Endothelial cell of umbilical vein (primary cell): ENCODE measurements around the gene PDE4B. TPM values are rescaled to one million over a fixed set of nuclear protein-coding genes. Genes with fewer than 3 reads are reported as not detected.

ENCODE experiments used
- BruUV-seq: library from RNA; stranded (reverse); fragments of 400-500 nt; replicated peaks from 2 replicates; lab custom pipeline; 2021; lab: Mats Ljungman, UMichigan
- CTCF ChIA-PET: fragments of 300-600, 350-600 bp; sonication (Branson Sonifier 250); formaldehyde crosslinking; loops from one replicate; lab custom pipeline; 2021; ENCODE audit warnings: antibody characterized with exemption, inconsistent platforms; lab: Charles Lee
- POLR2A ChIA-PET: fragments of 300-600, 350-600 bp; sonication (Branson Sonifier 250); formaldehyde crosslinking; loops from one replicate; lab custom pipeline; 2021; ENCODE audit warnings: antibody characterized with exemption, inconsistent platforms; lab: Charles Lee
- DNase-seq: peaks from one replicate; pipeline ENCODE4 v3.0.0-alpha.2; 2011; ENCODE audit warnings: low read depth, low spot score
- FAIRE-seq: peaks from 2 replicates; lab custom pipeline; 2011; peaks lifted over from hg19 to GRCh38; lab: Jason Lieb, UNC
- H2AFZ ChIP-seq: 2 replicates; pipeline ENCODE4 v1.6.0; 2012; ENCODE audit warnings: low read depth, low read length, control low read depth, inconsistent platforms
- H3K27ac ChIP-seq: 2 replicates; pipeline ENCODE4 v1.5.1; 2011; ENCODE audit warnings: low read depth, mild to moderate bottlenecking, control low read depth, low read length, moderate library complexity; ENCODE audit not compliant: insufficient read depth
- H3K27me3 ChIP-seq, 2 experiments: 2 replicates each; pipeline versions ENCODE4 v1.6.0 to v1.6.1; 2011; ENCODE audit warnings: low read length in 2 of 2, mixed read lengths in 1 of 2; ENCODE audit not compliant: control insufficient read depth in 2 of 2, insufficient read depth in 2 of 2
- H3K36me3 ChIP-seq, 2 experiments: 2 replicates in 1 of 2; 3 replicates in 1 of 2; pipeline ENCODE4 v1.5.1; 2011; ENCODE audit warnings: low read length in 2 of 2, mild to moderate bottlenecking in 1 of 2, moderate library complexity in 1 of 2; ENCODE audit not compliant: control insufficient read depth in 2 of 2, insufficient read depth in 2 of 2; ENCODE audit errors: extremely low read depth in 1 of 2
- H3K4me1 ChIP-seq: 3 replicates; pipeline ENCODE4 v1.5.1; 2011; ENCODE audit warnings: mild to moderate bottlenecking, low read length; ENCODE audit not compliant: control insufficient read depth, insufficient read depth; ENCODE audit errors: extremely low read depth
- H3K4me2 ChIP-seq: 2 replicates; pipeline ENCODE4 v1.6.1; 2011; ENCODE audit warnings: low read length, control low read depth, mixed read lengths; ENCODE audit not compliant: insufficient read depth
- H3K4me3 ChIP-seq, 3 experiments: fragments of 200-600 bp in 1 of 3; sonication (generic), shearing (Covaris generic) in 1 of 3; replicated peaks in 1 of 3; 2 replicates each; pipeline ENCODE4 v1.5.1; 2011 to 2016; ENCODE audit warnings: control low read depth in 3 of 3, low read length in 3 of 3, mild to moderate bottlenecking in 2 of 3, inconsistent platforms in 1 of 3, low read depth in 1 of 3, moderate library complexity in 1 of 3; ENCODE audit not compliant: insufficient read depth in 1 of 3
- H3K79me2 ChIP-seq: 2 replicates; pipeline ENCODE4 v1.6.0; 2012; ENCODE audit warnings: low read length, inconsistent platforms; ENCODE audit not compliant: control insufficient read depth, insufficient read depth
- H3K9ac ChIP-seq: replicated peaks from 2 replicates; pipeline ENCODE3; 2011; ENCODE audit warnings: low read length, control low read depth; ENCODE audit not compliant: insufficient read depth; ENCODE audit errors: extremely low read depth
- H3K9me1 ChIP-seq: replicated peaks from 3 replicates; pipeline ENCODE4 v1.6.0; 2011; ENCODE audit warnings: mild to moderate bottlenecking, low read length; ENCODE audit not compliant: control insufficient read depth, insufficient read depth; ENCODE audit errors: extremely low read depth
- H3K9me3 ChIP-seq: replicated peaks from 2 replicates; pipeline ENCODE4 v1.5.1; 2012; ENCODE audit warnings: low read length, inconsistent platforms; ENCODE audit not compliant: control insufficient read depth, insufficient read depth
- H4K20me1 ChIP-seq: replicated peaks from 2 replicates; pipeline ENCODE3; 2011; ENCODE audit warnings: mild to moderate bottlenecking, low read length; ENCODE audit not compliant: control insufficient read depth, insufficient read depth; ENCODE audit errors: extremely low read depth
- EZH2 ChIP-seq: IDR thresholded peaks from 2 replicates; pipeline ENCODE4 v1.6.1; 2012; ENCODE audit warnings: borderline replicate concordance, low read depth, mild to moderate bottlenecking, moderate library complexity, low read length, inconsistent platforms; ENCODE audit not compliant: severe bottlenecking
- FOS ChIP-seq: IDR thresholded peaks from 2 replicates; pipeline ENCODE4 v1.6.1; 2011; ENCODE audit warnings: mild to moderate bottlenecking, low read length, moderate library complexity, borderline replicate concordance; ENCODE audit not compliant: insufficient read depth
- GATA2 ChIP-seq: IDR thresholded peaks from 2 replicates; pipeline ENCODE4 v1.7.0; 2011; ENCODE audit warnings: low read depth, mild to moderate bottlenecking, moderate library complexity, mixed read lengths, low read length; ENCODE audit not compliant: insufficient read length, insufficient read depth
- JUN ChIP-seq: IDR thresholded peaks from 2 replicates; pipeline ENCODE4 v1.6.1; 2011; ENCODE audit warnings: borderline replicate concordance, low read depth; ENCODE audit not compliant: insufficient read length, insufficient read depth
- MAX ChIP-seq: IDR thresholded peaks from 2 replicates; pipeline ENCODE4 v1.6.1; 2011; ENCODE audit not compliant: insufficient read depth, insufficient read length
- MYC ChIP-seq: IDR thresholded peaks from one replicate; pipeline ENCODE4 v1.6.1; 2011; ENCODE audit warnings: mild to moderate bottlenecking, low read depth, low read length
- POLR2A ChIP-seq: IDR thresholded peaks from 2 replicates; pipeline ENCODE4 v1.6.1; 2012; ENCODE audit warnings: low read depth, mild to moderate bottlenecking, control low read depth, low read length
- POLR2AphosphoS5 ChIP-seq: IDR thresholded peaks from 2 replicates; pipeline ENCODE4 v1.6.1; 2012; ENCODE audit warnings: low read depth, mild to moderate bottlenecking, control low read depth, low read length, moderate library complexity; ENCODE audit not compliant: insufficient read depth
- dilution Hi-C: fragments of 300-500 bp; cut with MboI; formaldehyde crosslinking; loops from one replicate; pipeline ENCODE4 v1.15.0; 2019; ENCODE audit warnings: low sequenced_read_pairs; ENCODE audit not compliant: extremely low pct_ligation_motif_present
- intact Hi-C: fragments of 100-400 bp; cut with micrococcal nuclease; formaldehyde crosslinking; loops from one replicate; pipeline ENCODE4 v1.10.0; 2022
- polyA plus RNA-seq, 4 experiments: library from polyadenylated mRNA; depleted of rRNA in 3 of 4; stranded (reverse) in 3 of 4; unstranded in 1 of 4; fragments of >200 nt; gene quantifications; 2 replicates each; pipeline versions ENCODE4 v1.2.1 to v1.2.3, GENCODE V29; 2011 to 2012; ENCODE audit warnings: missing spikeins in 1 of 4
- total RNA-seq: library from RNA; stranded (reverse); gene quantifications from 2 replicates; pipeline ENCODE4 v1.2.3, GENCODE V29; 2021
- TF ChIP-seq, protein P1 (sequence below), 2 donors: IDR thresholded peaks; 1 replicate in 1 of 2; 2 replicates in 1 of 2; pipeline ENCODE4 v1.5.1; 2011; ENCODE audit warnings: low read length in 2 of 2, mild to moderate bottlenecking in 2 of 2, moderate library complexity in 2 of 2, control low read depth in 1 of 2, inconsistent platforms in 1 of 2, low read depth in 1 of 2; ENCODE audit not compliant: insufficient read depth in 1 of 2; ENCODE audit errors: extremely low read depth in 1 of 2

The PDE4B gene
- total and polyA plus RNA-seq, 2 donors (not counting 3 experiments of a cell fraction or from before 2014, with no cell fraction given): 63.5 to 69.8 TPM

- TF ChIP-seq MAX: no peak
- TF ChIP-seq, protein P1, sequence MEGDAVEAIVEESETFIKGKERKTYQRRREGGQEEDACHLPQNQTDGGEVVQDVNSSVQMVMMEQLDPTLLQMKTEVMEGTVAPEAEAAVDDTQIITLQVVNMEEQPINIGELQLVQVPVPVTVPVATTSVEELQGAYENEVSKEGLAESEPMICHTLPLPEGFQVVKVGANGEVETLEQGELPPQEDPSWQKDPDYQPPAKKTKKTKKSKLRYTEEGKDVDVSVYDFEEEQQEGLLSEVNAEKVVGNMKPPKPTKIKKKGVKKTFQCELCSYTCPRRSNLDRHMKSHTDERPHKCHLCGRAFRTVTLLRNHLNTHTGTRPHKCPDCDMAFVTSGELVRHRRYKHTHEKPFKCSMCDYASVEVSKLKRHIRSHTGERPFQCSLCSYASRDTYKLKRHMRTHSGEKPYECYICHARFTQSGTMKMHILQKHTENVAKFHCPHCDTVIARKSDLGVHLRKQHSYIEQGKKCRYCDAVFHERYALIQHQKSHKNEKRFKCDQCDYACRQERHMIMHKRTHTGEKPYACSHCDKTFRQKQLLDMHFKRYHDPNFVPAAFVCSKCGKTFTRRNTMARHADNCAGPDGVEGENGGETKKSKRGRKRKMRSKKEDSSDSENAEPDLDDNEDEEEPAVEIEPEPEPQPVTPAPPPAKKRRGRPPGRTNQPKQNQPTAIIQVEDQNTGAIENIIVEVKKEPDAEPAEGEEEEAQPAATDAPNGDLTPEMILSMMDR (IDR thresholded peaks at IDR 0.05; ENCODE audit: extremely low read depth in 1 of 2, insufficient read depth in 1 of 2, low read depth in 1 of 2, low read length in 2 of 2): no peak
- TF ChIP-seq EZH2: no peak
- TF ChIP-seq POLR2A: no peak
- TF ChIP-seq JUN: no peak
- TF ChIP-seq POLR2AphosphoS5: no peak
- TF ChIP-seq GATA2: no peak
- TF ChIP-seq MYC: no peak
- no peak for TF ChIP-seq FOS
- Histone ChIP-seq H3K27me3 (no peaks in the 10 kb centered on the region), H3K9me1 (no peaks in the 10 kb centered on the region), H3K4me1 (no peaks in the 10 kb centered on the region), H3K9me3 (no peaks in the 10 kb centered on the region), H4K20me1 (no peaks in the 10 kb centered on the region), H3K4me2 (no peak overlapping the region), H3K79me2 (no peaks in the 10 kb centered on the region), H3K4me3 (no peak overlapping the region), H3K9ac (no peak overlapping the region), H3K27ac (no peak overlapping the region), H3K36me3 (no peaks in the 10 kb centered on the region), H2AFZ (no peak overlapping the region)
- BruUV-seq: no TSS peak
- intact Hi-C loops: no loop called here
- dilution Hi-C loops: no loop called here
- FAIRE-seq: no peak
- ChIA-PET POLR2A (no interaction called here), CTCF (no interaction called here)
- no peak for DNase-seq
These were observed 183.0 kb downstream of the PDE4B start for GRCh38 chr1:65975708-65976107.
